HepG2 (cell line): ENCODE data around the gene MTHFSD. TPM values are rescaled to one million over a fixed set of nuclear protein-coding genes. Genes with fewer than 3 reads are reported as not detected.
A peak's percentile ranks its signal among the peaks of the same experiment; 100 is the strongest.

Experiments
- ATAC-seq: fragments of 200-7000 bp; cut with Tn5 transposase; 3 replicates; pipeline ENCODE4 v1.9.1; 2020; ENCODE audit warnings: mild to moderate bottlenecking, moderate library complexity
- BruUV-seq: library from RNA; stranded (reverse); fragments of 400-500 nt; replicated peaks from 2 replicates; lab custom pipeline; 2021; lab: Mats Ljungman, UMichigan
- CTCF ChIA-PET: fragments of 300-600 bp; formaldehyde crosslinking; extraction: SDS; loops from one replicate; lab custom pipeline; 2021; ENCODE audit warnings: low total read pairs, inconsistent platforms, low intra/inter-chr PET ratio; lab: Yijun Ruan, JAX
- POLR2A ChIA-PET: fragments of 350-600 bp; sonication (Branson Sonifier 250); formaldehyde crosslinking; loops from one replicate; lab custom pipeline; 2020; ENCODE audit warnings: antibody characterized with exemption, inconsistent platforms; lab: Yijun Ruan, JAX
- DNase-seq: peaks from one replicate; pipeline ENCODE4 v3.0.0-alpha.2; 2015; ENCODE audit warnings: low spot score
- FAIRE-seq: peaks from 3 replicates; lab custom pipeline; 2011; peaks lifted over from hg19 to GRCh38; lab: Jason Lieb, UNC
- H2AFZ ChIP-seq: one replicate; pipeline ENCODE4 v1.6.1; 2011; ENCODE audit warnings: low read length, inconsistent platforms
- H3K27ac ChIP-seq: fragments of 300-600 bp; 3 replicates; pipeline ENCODE4 v1.8.0; 2011; ENCODE audit warnings: mixed run types, mild to moderate bottlenecking, mixed read lengths, low read length, inconsistent platforms; ENCODE audit not compliant: insufficient read depth; ENCODE audit errors: extremely low read length
- H3K27me3 ChIP-seq, 2 experiments: fragments of 200-600 bp in 1 of 2; 2 replicates in 1 of 2; 3 replicates in 1 of 2; pipeline versions ENCODE4 v1.6.0 to v1.8.0; 2011; ENCODE audit warnings: low read length in 2 of 2, mild to moderate bottlenecking in 2 of 2, moderate library complexity in 2 of 2, inconsistent platforms in 1 of 2; ENCODE audit not compliant: insufficient read depth in 2 of 2, control insufficient read depth in 1 of 2
- H3K36me3 ChIP-seq, 2 experiments: fragments of 200-600 bp in 1 of 2; replicated peaks in 1 of 2; 2 replicates in 1 of 2; 3 replicates in 1 of 2; pipeline versions ENCODE4 v1.5.1 to v1.8.0; 2011; ENCODE audit warnings: low read length in 2 of 2, inconsistent platforms in 1 of 2; ENCODE audit not compliant: insufficient read depth in 2 of 2, control insufficient read depth in 1 of 2
- H3K4me1 ChIP-seq: 2 replicates; pipeline ENCODE4 v1.5.1; 2012; ENCODE audit warnings: low read length, inconsistent platforms; ENCODE audit not compliant: insufficient read depth
- H3K4me2 ChIP-seq: 2 replicates; pipeline ENCODE4 v1.6.0; 2011; ENCODE audit warnings: low read depth, low read length, inconsistent platforms
- H3K4me3 ChIP-seq, 3 experiments: fragments of 200-600 bp in 1 of 3; sonication (generic), shearing (Covaris generic) in 1 of 3; replicated peaks in 1 of 3; 2 replicates each; pipeline ENCODE4 v1.5.1; 2011 to 2016; ENCODE audit warnings: low read length in 3 of 3, inconsistent platforms in 2 of 3, low read depth in 2 of 3, mild to moderate bottlenecking in 2 of 3, control low read depth in 1 of 3, mixed read lengths in 1 of 3; ENCODE audit not compliant: insufficient read depth in 1 of 3
- H3K79me2 ChIP-seq: one replicate; pipeline ENCODE4 v1.6.1; 2011; ENCODE audit warnings: low read length, inconsistent platforms; ENCODE audit not compliant: insufficient read depth
- H3K9ac ChIP-seq: 2 replicates; pipeline ENCODE4 v1.6.0; 2011; ENCODE audit warnings: mild to moderate bottlenecking, low read depth, low read length, inconsistent platforms; ENCODE audit not compliant: insufficient read depth
- H3K9me3 ChIP-seq: 2 replicates; pipeline ENCODE4 v1.5.1; 2012; ENCODE audit warnings: mild to moderate bottlenecking, low read length
- H4K20me1 ChIP-seq: 2 replicates; pipeline ENCODE4 v1.6.0; 2011; ENCODE audit warnings: inconsistent platforms, mild to moderate bottlenecking, low read length, moderate library complexity; ENCODE audit not compliant: insufficient read depth
- AGO2 ChIP-seq: fragments of 200-400 bp; formaldehyde crosslinking; optimal IDR thresholded peaks from 2 replicates; pipeline ENCODE3; 2017; ENCODE audit warnings: mild to moderate bottlenecking, low read depth, low read length, moderate library complexity
- MTA3 ChIP-seq: sonication (generic); formaldehyde crosslinking; IDR thresholded peaks from 2 replicates; pipeline ENCODE4 v1.4.0; 2020; ENCODE audit warnings: missing genetic modification reagents
- PPARG ChIP-seq: conservative IDR thresholded peaks from 2 replicates; pipeline ENCODE4 v1.6.1; 2016; ENCODE audit warnings: missing biosample characterization, missing genetic modification reagents
- RFXAP ChIP-seq: sonication (generic); formaldehyde crosslinking; IDR thresholded peaks from 2 replicates; pipeline ENCODE4 v1.4.0; 2020; ENCODE audit warnings: missing genetic modification reagents, borderline replicate concordance
- SOX5 ChIP-seq: IDR thresholded peaks from 2 replicates; pipeline ENCODE4 v1.6.1; 2016; ENCODE audit warnings: borderline replicate concordance
- ZNF235 ChIP-seq: sonication (generic); formaldehyde crosslinking; IDR thresholded peaks from 2 replicates; pipeline ENCODE4 v1.8.1; 2023; ENCODE audit warnings: mild to moderate bottlenecking, missing genetic modification reagents, borderline replicate concordance
- ZNF782 ChIP-seq: sonication (generic); formaldehyde crosslinking; IDR thresholded peaks from 2 replicates; pipeline ENCODE4 v1.4.0; 2020; ENCODE audit warnings: missing genetic modification reagents, mild to moderate bottlenecking, borderline replicate concordance
- WGBS: methylation state at CpG from one replicate; pipeline ENCODE4 v1.1.6; 2017; ENCODE audit warnings: low lambda C conversion rate; 5-methylcytosine and 5-hydroxymethylcytosine counted together
- in situ Hi-C: cut with HindIII; loops from 2 replicates; pipeline ENCODE4 v1.10.0; 2017; ENCODE audit warnings: low pct_unique_long_range_greater_than_20kb; ENCODE audit not compliant: extremely low pct_ligation_motif_present
- intact Hi-C: fragments of 100-400 bp; cut with micrococcal nuclease; formaldehyde crosslinking; loops from one replicate; pipeline ENCODE4 v1.10.0; 2022; ENCODE audit not compliant: unreplicated experiment
- polyA plus RNA-seq, 8 experiments: library from polyadenylated mRNA; depleted of rRNA in 3 of 8; stranded (reverse) in 7 of 8; unstranded in 1 of 8; fragments of >200 nt; fragmentation: Illumina TruSeq in 4 of 8; extraction: Trizol in 4 of 8; gene quantifications; 2 replicates each; pipeline versions ENCODE4 v1.2.1 to v1.2.3, GENCODE V29; 2011 to 2016; ENCODE audit warnings: low read depth in 4 of 8, missing spikeins in 1 of 8, mixed read lengths in 1 of 8; ENCODE audit not compliant: insufficient read depth in 1 of 8
- total RNA-seq, 5 experiments: library from RNA; depleted of rRNA; stranded (reverse); fragments of >200 nt; fragmentation: Illumina TruSeq; extraction: Trizol; gene quantifications; 2 replicates each; pipeline ENCODE4 v1.2.3, GENCODE V29; 2016; ENCODE audit warnings: low read depth in 1 of 5

MTHFSD gene
- total and polyA plus RNA-seq, 2 of the 13 experiments (the other 11 are each of a cell fraction or from before 2014, with no cell fraction given) = 14.2 to 16.3 TPM

- TF ChIP-seq RFXAP (CRISPR knock-in tag) = no peak
- no peak for TF ChIP-seq SOX5 (CRISPR knock-in tag)
- no peak for TF ChIP-seq ZNF235 (CRISPR knock-in tag)
- no peak for TF ChIP-seq MTA3 (CRISPR knock-in tag)
- no peak for TF ChIP-seq PPARG
- TF ChIP-seq, all 625 proteins: peak for 0
Measured at GRCh38 chr16:86537486-86537885, 17.5 kb downstream of the MTHFSD start (continued).

DNA sequence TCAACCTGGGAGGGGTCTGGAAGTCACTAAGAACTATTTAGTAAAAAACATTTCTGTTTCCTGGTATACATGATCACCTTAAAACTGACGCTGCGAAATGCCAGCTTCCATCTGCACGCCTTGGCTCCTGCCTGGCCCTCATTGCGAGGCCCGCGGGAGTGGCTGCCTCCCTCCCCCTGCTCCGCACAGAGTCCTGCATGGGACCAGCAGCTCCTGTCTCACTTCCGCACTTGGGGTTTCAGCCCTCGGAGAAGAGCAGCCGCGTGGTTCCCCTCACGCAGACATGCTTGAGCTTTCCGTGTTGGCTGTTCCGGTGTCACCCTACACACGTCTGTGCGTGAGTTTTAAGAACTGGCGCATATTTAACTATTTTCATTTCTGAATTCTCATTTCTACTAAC lies 18.4 kb downstream of the MTHFSD start:
- FAIRE-seq (no peak), ATAC-seq (no peak), DNase-seq (no peak)
- no peak overlapping the region for H3K4me2 ChIP-seq
- H3K79me2 ChIP-seq = no peaks in the 10 kb centered on the region
- intact Hi-C loops = no loop called here
- no peak overlapping the region for H3K27ac ChIP-seq
- H3K36me3 ChIP-seq = peaks cover 12 to 49% of the 10 kb centered on the region in 2 experiments
- no peak overlapping the region for H2AFZ ChIP-seq
- no TSS peak for BruUV-seq
- H3K9ac ChIP-seq = no peak overlapping the region
- POLR2A ChIA-PET = no interaction called here
- no peaks in the 10 kb centered on the region for H3K4me1 ChIP-seq
- TF ChIP-seq AGO2 (peak; percentile 22), ZNF782 (no peak)
- no peaks in the 10 kb centered on the region for H3K27me3 ChIP-seq
- H3K9me3 ChIP-seq = no peaks in the 10 kb centered on the region
- no peak overlapping the region for H3K4me3 ChIP-seq
- no peaks in the 10 kb centered on the region for H4K20me1 ChIP-seq
- in situ Hi-C loops = no loop called here
- 97% methylated on average over 17 of the region's 17 CpGs for whole genome bisulfite sequencing
- CTCF ChIA-PET = no interaction called here
